ENCODE data around the gene RPS6KB1. TPM values are rescaled to one million over a fixed set of nuclear protein-coding genes. Genes with fewer than 3 reads are reported as not detected.

RPS6KB1 gene
- total and polyA plus RNA-seq, 2 experiments from 2014 or later, result 23.3 to 31.4 TPM

Small RNA genes within 50 kb of the gene (small RNA-seq; reads per million reads assigned to genes)
- gene RNU6-450P (ENCODE audit: low read depth, low replicate concordance) (not detected), gene RPS29P21 (ENCODE audit: low read depth, low replicate concordance) (not detected)

Other genes with a start within 250 kb of the RPS6KB1 start
- gene PTRH2, start 185.7 kb upstream of the RPS6KB1 start, total RNA-seq (2014; rRNA removed; shearing (Covaris generic)), result 18.2 and 19.1 TPM in 2 replicates
- gene PTRH2, start 185.7 kb upstream of the RPS6KB1 start, polyA plus RNA-seq (2016; fragmentation: Nextera tagmentation; extraction: Ambion mirVana), result 33.7 and 34.4 TPM in 2 replicates
- 214 and 216 TPM in 2 replicates for gene VMP1, start 185.5 kb upstream of the RPS6KB1 start, total RNA-seq (2014; rRNA removed; shearing (Covaris generic))
- gene VMP1, start 185.5 kb upstream of the RPS6KB1 start, polyA plus RNA-seq (2016; fragmentation: Nextera tagmentation; extraction: Ambion mirVana), result 120 and 134 TPM in 2 replicates
- 3.8 and 6.3 TPM in 2 replicates for gene TUBD1, start 178 bp upstream of the RPS6KB1 start, total RNA-seq (2014; rRNA removed; shearing (Covaris generic))
- 4.3 TPM in 2 replicates for gene TUBD1, start 178 bp upstream of the RPS6KB1 start, polyA plus RNA-seq (2016; fragmentation: Nextera tagmentation; extraction: Ambion mirVana)
- 19.9 and 29.1 TPM in 2 replicates for gene RNFT1, start 71.6 kb downstream of the RPS6KB1 start, total RNA-seq (2014; rRNA removed; shearing (Covaris generic))
- gene RNFT1, start 71.6 kb downstream of the RPS6KB1 start, polyA plus RNA-seq (2016; fragmentation: Nextera tagmentation; extraction: Ambion mirVana), result 20.8 and 23.4 TPM in 2 replicates
- gene HEATR6, start 185.8 kb downstream of the RPS6KB1 start, total RNA-seq (2014; rRNA removed; shearing (Covaris generic)), result 14.9 and 29.3 TPM in 2 replicates
- 11.2 and 12.4 TPM in 2 replicates for gene HEATR6, start 185.8 kb downstream of the RPS6KB1 start, polyA plus RNA-seq (2016; fragmentation: Nextera tagmentation; extraction: Ambion mirVana)

Measured in GM23248 (cell line).